ENCODE results near the gene SND1. TPM values are rescaled to one million over a fixed set of nuclear protein-coding genes. Genes with fewer than 3 reads are reported as not detected.

The SND1 gene
- total and polyA plus RNA-seq, 4 donors, result 59.4 to 214 (median 84.1) TPM

DNA sequence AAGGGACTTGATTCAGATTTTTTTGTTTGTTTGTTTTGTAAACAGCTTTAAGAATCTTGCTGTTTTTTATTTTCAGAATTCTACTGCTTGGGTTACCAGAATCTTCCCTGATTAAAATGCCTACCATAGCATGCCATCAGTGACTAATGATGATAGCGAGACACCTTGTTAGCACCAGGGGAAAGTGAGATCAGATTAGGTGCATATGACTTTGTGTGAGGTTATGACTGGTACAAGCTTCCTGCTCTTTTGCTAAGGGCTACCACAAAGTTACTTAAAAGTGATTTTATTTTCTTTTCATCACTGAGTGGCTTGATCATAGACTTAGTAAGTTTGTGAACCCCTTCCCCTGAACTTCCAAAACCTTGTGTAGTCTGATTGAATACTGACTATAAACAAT, 93.5 kb downstream of the SND1 start:
- 95% methylated on average over 1 of the region's 1 CpG for WGBS
- Histone ChIP-seq H3K9ac (ENCODE audit: low read depth in 1 of 2, low read length in 2 of 2) (no peak overlapping the region), H3K4me1 (ENCODE audit: control insufficient read depth in 4 of 4, insufficient read depth in 4 of 4, low read length in 3 of 4) (no peaks in the 10 kb centered on the region), H3K4me3 (ENCODE audit: low read depth in 1 of 3, low read length in 3 of 3) (no peak overlapping the region), H3K27ac (ENCODE audit: low read depth in 1 of 2, low read length in 2 of 2) (no peak overlapping the region), H3K27me3 (ENCODE audit: control insufficient read depth in 4 of 4, insufficient read depth in 4 of 4, low read length in 3 of 4) (no peaks in the 10 kb centered on the region), H3K9me3 (ENCODE audit: control insufficient read depth in 4 of 4, low read length in 3 of 4) (no peaks in the 10 kb centered on the region), H3K36me3 (ENCODE audit: control insufficient read depth in 4 of 4, insufficient read depth in 3 of 4, low read depth in 1 of 4, low read length in 3 of 4) (peaks cover 0 to 5% (median 1%) of the 10 kb centered on the region in 4 donors)
- no peak for DNase-seq (ENCODE audit: low spot score)
- TF ChIP-seq RXRA (IDR thresholded peaks at IDR 0.05) (no peak), HNF4A (conservative IDR thresholded peaks at IDR 0.05) (no peak), RAD21 (IDR thresholded peaks at IDR 0.05) (no peak), GABPA (IDR thresholded peaks at IDR 0.05 in 1 of 2, conservative IDR thresholded peaks at IDR 0.05 in 1 of 2) (no peak), FOXA1 (IDR thresholded peaks at IDR 0.05) (no peak), SP1 (IDR thresholded peaks at IDR 0.05) (no peak), EGR1 (IDR thresholded peaks at IDR 0.05; ENCODE audit: low read depth in 2 of 2) (no peak), YY1 (IDR thresholded peaks at IDR 0.05) (no peak), TAF1 (conservative IDR thresholded peaks at IDR 0.05) (no peak), JUND (IDR thresholded peaks at IDR 0.05) (no peak), HNF4G (IDR thresholded peaks at IDR 0.05) (no peak), NR2F2 (IDR thresholded peaks at IDR 0.05) (no peak), FOXA2 (IDR thresholded peaks at IDR 0.05) (no peak)
- TF ChIP-seq, protein P1, sequence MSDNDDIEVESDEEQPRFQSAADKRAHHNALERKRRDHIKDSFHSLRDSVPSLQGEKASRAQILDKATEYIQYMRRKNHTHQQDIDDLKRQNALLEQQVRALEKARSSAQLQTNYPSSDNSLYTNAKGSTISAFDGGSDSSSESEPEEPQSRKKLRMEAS (IDR thresholded peaks at IDR 0.05), result no peak
- TF ChIP-seq, protein P2, sequence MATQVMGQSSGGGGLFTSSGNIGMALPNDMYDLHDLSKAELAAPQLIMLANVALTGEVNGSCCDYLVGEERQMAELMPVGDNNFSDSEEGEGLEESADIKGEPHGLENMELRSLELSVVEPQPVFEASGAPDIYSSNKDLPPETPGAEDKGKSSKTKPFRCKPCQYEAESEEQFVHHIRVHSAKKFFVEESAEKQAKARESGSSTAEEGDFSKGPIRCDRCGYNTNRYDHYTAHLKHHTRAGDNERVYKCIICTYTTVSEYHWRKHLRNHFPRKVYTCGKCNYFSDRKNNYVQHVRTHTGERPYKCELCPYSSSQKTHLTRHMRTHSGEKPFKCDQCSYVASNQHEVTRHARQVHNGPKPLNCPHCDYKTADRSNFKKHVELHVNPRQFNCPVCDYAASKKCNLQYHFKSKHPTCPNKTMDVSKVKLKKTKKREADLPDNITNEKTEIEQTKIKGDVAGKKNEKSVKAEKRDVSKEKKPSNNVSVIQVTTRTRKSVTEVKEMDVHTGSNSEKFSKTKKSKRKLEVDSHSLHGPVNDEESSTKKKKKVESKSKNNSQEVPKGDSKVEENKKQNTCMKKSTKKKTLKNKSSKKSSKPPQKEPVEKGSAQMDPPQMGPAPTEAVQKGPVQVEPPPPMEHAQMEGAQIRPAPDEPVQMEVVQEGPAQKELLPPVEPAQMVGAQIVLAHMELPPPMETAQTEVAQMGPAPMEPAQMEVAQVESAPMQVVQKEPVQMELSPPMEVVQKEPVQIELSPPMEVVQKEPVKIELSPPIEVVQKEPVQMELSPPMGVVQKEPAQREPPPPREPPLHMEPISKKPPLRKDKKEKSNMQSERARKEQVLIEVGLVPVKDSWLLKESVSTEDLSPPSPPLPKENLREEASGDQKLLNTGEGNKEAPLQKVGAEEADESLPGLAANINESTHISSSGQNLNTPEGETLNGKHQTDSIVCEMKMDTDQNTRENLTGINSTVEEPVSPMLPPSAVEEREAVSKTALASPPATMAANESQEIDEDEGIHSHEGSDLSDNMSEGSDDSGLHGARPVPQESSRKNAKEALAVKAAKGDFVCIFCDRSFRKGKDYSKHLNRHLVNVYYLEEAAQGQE (IDR thresholded peaks at IDR 0.05), result no peak
- TF ChIP-seq, protein P3, sequence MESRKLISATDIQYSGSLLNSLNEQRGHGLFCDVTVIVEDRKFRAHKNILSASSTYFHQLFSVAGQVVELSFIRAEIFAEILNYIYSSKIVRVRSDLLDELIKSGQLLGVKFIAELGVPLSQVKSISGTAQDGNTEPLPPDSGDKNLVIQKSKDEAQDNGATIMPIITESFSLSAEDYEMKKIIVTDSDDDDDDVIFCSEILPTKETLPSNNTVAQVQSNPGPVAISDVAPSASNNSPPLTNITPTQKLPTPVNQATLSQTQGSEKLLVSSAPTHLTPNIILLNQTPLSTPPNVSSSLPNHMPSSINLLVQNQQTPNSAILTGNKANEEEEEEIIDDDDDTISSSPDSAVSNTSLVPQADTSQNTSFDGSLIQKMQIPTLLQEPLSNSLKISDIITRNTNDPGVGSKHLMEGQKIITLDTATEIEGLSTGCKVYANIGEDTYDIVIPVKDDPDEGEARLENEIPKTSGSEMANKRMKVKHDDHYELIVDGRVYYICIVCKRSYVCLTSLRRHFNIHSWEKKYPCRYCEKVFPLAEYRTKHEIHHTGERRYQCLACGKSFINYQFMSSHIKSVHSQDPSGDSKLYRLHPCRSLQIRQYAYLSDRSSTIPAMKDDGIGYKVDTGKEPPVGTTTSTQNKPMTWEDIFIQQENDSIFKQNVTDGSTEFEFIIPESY (IDR thresholded peaks at IDR 0.05), result no peak
- TF ChIP-seq, protein P4, sequence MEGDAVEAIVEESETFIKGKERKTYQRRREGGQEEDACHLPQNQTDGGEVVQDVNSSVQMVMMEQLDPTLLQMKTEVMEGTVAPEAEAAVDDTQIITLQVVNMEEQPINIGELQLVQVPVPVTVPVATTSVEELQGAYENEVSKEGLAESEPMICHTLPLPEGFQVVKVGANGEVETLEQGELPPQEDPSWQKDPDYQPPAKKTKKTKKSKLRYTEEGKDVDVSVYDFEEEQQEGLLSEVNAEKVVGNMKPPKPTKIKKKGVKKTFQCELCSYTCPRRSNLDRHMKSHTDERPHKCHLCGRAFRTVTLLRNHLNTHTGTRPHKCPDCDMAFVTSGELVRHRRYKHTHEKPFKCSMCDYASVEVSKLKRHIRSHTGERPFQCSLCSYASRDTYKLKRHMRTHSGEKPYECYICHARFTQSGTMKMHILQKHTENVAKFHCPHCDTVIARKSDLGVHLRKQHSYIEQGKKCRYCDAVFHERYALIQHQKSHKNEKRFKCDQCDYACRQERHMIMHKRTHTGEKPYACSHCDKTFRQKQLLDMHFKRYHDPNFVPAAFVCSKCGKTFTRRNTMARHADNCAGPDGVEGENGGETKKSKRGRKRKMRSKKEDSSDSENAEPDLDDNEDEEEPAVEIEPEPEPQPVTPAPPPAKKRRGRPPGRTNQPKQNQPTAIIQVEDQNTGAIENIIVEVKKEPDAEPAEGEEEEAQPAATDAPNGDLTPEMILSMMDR (IDR thresholded peaks at IDR 0.05; ENCODE audit: low read depth, low read length, missing input control), result no peak

DNA sequence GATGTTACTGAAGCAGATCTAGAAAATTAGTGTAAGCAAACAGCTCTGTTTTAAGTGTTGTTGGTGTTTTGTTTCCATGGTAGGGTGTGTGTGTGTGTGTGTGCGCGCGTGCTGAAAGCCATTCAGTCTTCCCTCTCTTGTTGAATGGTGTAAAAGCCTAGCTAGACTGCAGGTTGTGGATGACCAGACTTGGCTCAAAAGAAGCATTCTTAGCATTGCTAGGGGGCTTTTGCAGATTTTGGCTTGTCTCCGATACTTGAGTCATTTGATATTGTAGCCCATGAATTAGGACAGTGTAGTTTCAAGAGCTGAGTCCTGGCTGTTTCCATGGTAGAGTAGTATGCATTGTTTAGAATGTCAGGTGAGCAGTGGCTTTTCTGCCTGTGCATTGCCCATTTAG, 99.1 kb downstream of the SND1 start:
- H3K27me3 ChIP-seq (ENCODE audit: control insufficient read depth in 4 of 4, insufficient read depth in 4 of 4, low read length in 3 of 4), result no peaks in the 10 kb centered on the region
- TF ChIP-seq HNF4G (IDR thresholded peaks at IDR 0.05), result no peak
- TF ChIP-seq FOXA1 (IDR thresholded peaks at IDR 0.05), result no peak
- TF ChIP-seq SP1 (IDR thresholded peaks at IDR 0.05), result no peak
- no peak for TF ChIP-seq JUND (IDR thresholded peaks at IDR 0.05)
- TF ChIP-seq, protein P1 (IDR thresholded peaks at IDR 0.05), result no peak
- TF ChIP-seq, protein P2 (IDR thresholded peaks at IDR 0.05), result no peak
- no peak for TF ChIP-seq NR2F2 (IDR thresholded peaks at IDR 0.05)
- TF ChIP-seq FOXA2 (IDR thresholded peaks at IDR 0.05), result no peak
- no peak for TF ChIP-seq GABPA (IDR thresholded peaks at IDR 0.05 in 1 of 2, conservative IDR thresholded peaks at IDR 0.05 in 1 of 2)
- TF ChIP-seq EGR1 (IDR thresholded peaks at IDR 0.05; ENCODE audit: low read depth in 2 of 2), result no peak
- TF ChIP-seq RAD21 (IDR thresholded peaks at IDR 0.05), result no peak
- TF ChIP-seq YY1 (IDR thresholded peaks at IDR 0.05), result no peak
- no peak for TF ChIP-seq TAF1 (conservative IDR thresholded peaks at IDR 0.05)
- TF ChIP-seq, protein P4 (IDR thresholded peaks at IDR 0.05; ENCODE audit: low read depth, low read length, missing input control), result no peak
- H3K9ac ChIP-seq (ENCODE audit: low read depth in 1 of 2, low read length in 2 of 2), result no peak overlapping the region
- H3K36me3 ChIP-seq (ENCODE audit: control insufficient read depth in 4 of 4, insufficient read depth in 3 of 4, low read depth in 1 of 4, low read length in 3 of 4), result peaks cover 0 to 2% (median 0%) of the 10 kb centered on the region in 4 donors
- no peak for DNase-seq (ENCODE audit: low spot score)
- H3K9me3 ChIP-seq (ENCODE audit: control insufficient read depth in 4 of 4, low read length in 3 of 4), result no peaks in the 10 kb centered on the region
- no peak overlapping the region for H3K27ac ChIP-seq (ENCODE audit: low read depth in 1 of 2, low read length in 2 of 2)
- H3K4me3 ChIP-seq (ENCODE audit: low read depth in 1 of 3, low read length in 3 of 3), result no peak overlapping the region
- WGBS, result 95% methylated on average over 4 of the region's 4 CpGs
- H3K4me1 ChIP-seq (ENCODE audit: control insufficient read depth in 4 of 4, insufficient read depth in 4 of 4, low read length in 3 of 4), result peaks cover 11 to 38% (median 31%) of the 10 kb centered on the region in 4 donors

All from liver (tissue), 9 donors.